Measurements from ENCODE around the gene CD7. TPM values are rescaled to one million over a fixed set of nuclear protein-coding genes. Genes with fewer than 3 reads are reported as not detected.

Gene CD7
- total RNA-seq: 10 to 100 TPM; 18.9 to 60.1 (median 39.4) TPM
- polyA plus RNA-seq: 10 to 100 TPM; 14.8 to 24.5 (median 16.1) TPM
- long read RNA-seq, donor 1, transcript CD7-201 (4 exons, 1,281 nt): major isoform, 5 of 9 reads
- long read RNA-seq, donor 1, partial matches to known transcripts: 0 of 9 reads
- long read RNA-seq, donor 1, other reads (novel, unspliced or antisense): 0 of 9 reads
- long read RNA-seq, donor 2, transcript CD7-201 (4 exons, 1,281 nt): major isoform, 11 of 12 reads
- long read RNA-seq, donor 2, partial matches to known transcripts: 0 of 12 reads
- long read RNA-seq, donor 2, other reads (novel, unspliced or antisense): 0 of 12 reads

DNA sequence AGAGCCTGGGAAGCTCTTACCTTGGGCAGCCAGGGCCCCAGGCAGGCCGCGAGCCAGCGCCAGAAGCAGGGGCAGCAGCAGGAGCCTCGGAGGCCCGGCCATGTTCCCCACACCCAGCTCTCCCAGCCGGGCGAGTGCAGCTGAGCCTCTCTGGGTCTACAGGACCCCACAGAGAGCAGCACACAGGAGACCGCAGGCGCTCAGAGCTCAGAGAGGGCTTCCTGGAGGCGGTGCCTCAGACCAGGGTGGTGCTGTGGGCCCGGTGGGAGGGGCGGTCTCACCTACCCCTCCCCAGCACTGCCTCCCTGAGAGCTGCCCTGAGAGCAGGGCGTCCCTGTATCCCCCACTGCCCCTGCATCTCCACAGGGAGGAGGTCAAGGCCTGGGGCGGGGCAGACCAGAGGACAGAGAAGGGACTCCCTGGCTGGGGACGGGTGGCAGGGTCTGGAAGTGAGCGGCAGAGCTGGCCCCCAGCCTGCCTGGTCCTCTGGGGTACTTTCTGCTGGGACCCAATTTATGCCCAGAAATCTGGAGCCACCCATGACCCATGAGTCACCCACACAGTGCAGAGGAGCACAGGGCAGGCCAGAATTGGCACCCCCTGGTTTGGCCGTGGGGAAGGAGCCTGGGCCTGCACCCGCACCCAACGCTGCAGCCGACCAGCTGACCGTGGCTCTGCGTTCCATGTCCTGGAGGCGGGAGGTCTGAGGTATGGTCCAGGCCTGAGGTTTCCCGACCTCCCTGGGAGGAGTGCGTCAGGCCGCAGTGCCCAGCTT, at the start of gene CD7:
Gene CD7 (minus strand): TSS at position 215 of the 775 bp plus-strand sequence. CDS start 113 bp downstream, at position 102.
- Histone ChIP-seq H3K4me1 (peaks cover 3 to 55% (median 35%) of the 10 kb centered on the region in 6 donors), H3K27me3 (replicated peaks in 1 of 7) (peaks cover 0 to 66% (median 21%) of the 10 kb centered on the region in 7 donors), H3K36me3 (peaks cover 0 to 21% (median 0%) of the 10 kb centered on the region in 6 donors), H3K27ac (peak within 1 kb of the TSS in 7 of 8 donors; percentile 29 to 88 (median 67)), H3K4me3 (peak within 1 kb of the TSS; percentile 12 to 69 (median 31)), H3K9me3 (no peaks in the 10 kb centered on the region)
- intact Hi-C loops (cut with DNase I; ENCODE audit: low total_unique reads): no loop called here
- TF ChIP-seq, protein P1, sequence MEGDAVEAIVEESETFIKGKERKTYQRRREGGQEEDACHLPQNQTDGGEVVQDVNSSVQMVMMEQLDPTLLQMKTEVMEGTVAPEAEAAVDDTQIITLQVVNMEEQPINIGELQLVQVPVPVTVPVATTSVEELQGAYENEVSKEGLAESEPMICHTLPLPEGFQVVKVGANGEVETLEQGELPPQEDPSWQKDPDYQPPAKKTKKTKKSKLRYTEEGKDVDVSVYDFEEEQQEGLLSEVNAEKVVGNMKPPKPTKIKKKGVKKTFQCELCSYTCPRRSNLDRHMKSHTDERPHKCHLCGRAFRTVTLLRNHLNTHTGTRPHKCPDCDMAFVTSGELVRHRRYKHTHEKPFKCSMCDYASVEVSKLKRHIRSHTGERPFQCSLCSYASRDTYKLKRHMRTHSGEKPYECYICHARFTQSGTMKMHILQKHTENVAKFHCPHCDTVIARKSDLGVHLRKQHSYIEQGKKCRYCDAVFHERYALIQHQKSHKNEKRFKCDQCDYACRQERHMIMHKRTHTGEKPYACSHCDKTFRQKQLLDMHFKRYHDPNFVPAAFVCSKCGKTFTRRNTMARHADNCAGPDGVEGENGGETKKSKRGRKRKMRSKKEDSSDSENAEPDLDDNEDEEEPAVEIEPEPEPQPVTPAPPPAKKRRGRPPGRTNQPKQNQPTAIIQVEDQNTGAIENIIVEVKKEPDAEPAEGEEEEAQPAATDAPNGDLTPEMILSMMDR (IDR thresholded peaks at IDR 0.05 in 8 of 11, conservative IDR thresholded peaks at IDR 0.05 in 3 of 11): no peak
- peak; percentile 70 to 82 (median 71) for TF ChIP-seq POLR2AphosphoS5 (IDR thresholded peaks at IDR 0.05)
- WGBS, 5 donors: 76 to 82% (median 80%) methylated on average over 7 to 26 of the region's 26 CpGs
- DNase-seq: peak; percentile 87

DNA sequence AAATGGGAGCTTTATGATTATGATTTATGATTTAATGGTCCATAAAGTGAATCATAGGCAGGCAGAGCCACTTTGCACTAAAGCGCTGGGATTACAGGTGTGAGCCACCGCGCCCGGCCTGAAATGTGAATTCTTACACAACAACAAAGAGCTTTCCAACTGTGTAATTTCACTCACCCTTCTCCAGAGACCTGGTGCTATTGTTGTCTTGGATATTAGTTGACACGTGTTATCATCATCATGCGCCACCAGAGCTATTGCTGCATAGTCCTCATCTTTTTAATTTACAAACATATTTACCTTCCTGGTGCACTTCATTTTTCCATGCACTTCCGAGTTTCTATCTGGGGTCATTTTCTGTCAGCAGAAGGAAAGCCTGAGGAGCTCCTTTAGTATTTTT, 49.3 kb upstream of the CD7 start:
- intact Hi-C loops (cut with DNase I; ENCODE audit: low total_unique reads): no loop called here
- Histone ChIP-seq H3K4me1 (peaks cover 5 to 20% (median 19%) of the 10 kb centered on the region in 6 donors), H3K36me3 (no peaks in the 10 kb centered on the region), H3K9me3 (no peaks in the 10 kb centered on the region), H3K27ac (no peak overlapping the region), H3K27me3 (replicated peaks in 1 of 7) (peaks cover under 1 to 35% (median 24%) of the 10 kb centered on the region in 7 donors), H3K4me3 (no peak overlapping the region)
- TF ChIP-seq POLR2AphosphoS5 (IDR thresholded peaks at IDR 0.05) (no peak), POLR2A (IDR thresholded peaks at IDR 0.05) (no peak)
- TF ChIP-seq, protein P1 (IDR thresholded peaks at IDR 0.05 in 8 of 11, conservative IDR thresholded peaks at IDR 0.05 in 3 of 11): no peak
- 88 to 95% (median 91%) methylated on average over 7 of the region's 7 CpGs for WGBS, 5 donors
- no peak for DNase-seq

- TF ChIP-seq, protein P1 (IDR thresholded peaks at IDR 0.05 in 8 of 11, conservative IDR thresholded peaks at IDR 0.05 in 3 of 11): no peak
- TF ChIP-seq POLR2AphosphoS5 (IDR thresholded peaks at IDR 0.05): no peak
- TF ChIP-seq POLR2A (IDR thresholded peaks at IDR 0.05): no peak
- WGBS, 5 donors: 78 to 86% (median 79%) methylated on average over 6 of the region's 6 CpGs
- no peak overlapping the region for H3K27ac ChIP-seq
- H3K27me3 ChIP-seq (replicated peaks in 1 of 7): peaks cover 0 to 25% (median 14%) of the 10 kb centered on the region in 7 donors
- peaks cover 0 to 10% (median 9%) of the 10 kb centered on the region in 6 donors for H3K4me1 ChIP-seq
- no peak for DNase-seq
- intact Hi-C loops (cut with DNase I; ENCODE audit: low total_unique reads): no loop called here
- no peak overlapping the region for H3K4me3 ChIP-seq
- no peaks in the 10 kb centered on the region for H3K9me3 ChIP-seq
- no peaks in the 10 kb centered on the region for H3K36me3 ChIP-seq
These were observed 48.3 kb upstream of the CD7 start for GRCh38 chr17:82365606-82366295.

Data from spleen (tissue), 13 donors.